GM23338 (cell line): Measurements from ENCODE around the gene TOR2A. TPM values are rescaled to one million over a fixed set of nuclear protein-coding genes. Genes with fewer than 3 reads are reported as not detected.

ENCODE experiments used
- ATAC-seq: fragments of 200-7000 bp; cut with Tn5 transposase; 3 replicates; pipeline ENCODE4 v1.9.1; 2020
- DNase-seq: peaks from one replicate; pipeline ENCODE4 v3.0.0-alpha.2; 2015; ENCODE audit warnings: low spot score
- H2AFZ ChIP-seq: fragments of 200-600 bp; sonication (generic); 2 replicates; pipeline ENCODE4 v1.8.0; 2016; ENCODE audit warnings: antibody characterized with exemption, mild to moderate bottlenecking, moderate library complexity
- H3F3A ChIP-seq: fragments of 200-600 bp; sonication (generic); replicated peaks from 2 replicates; pipeline ENCODE4 v1.8.0; 2017; ENCODE audit warnings: antibody characterized with exemption, mixed run types, low read depth
- H3K27ac ChIP-seq: fragments of 200-600 bp; sonication (generic); 2 replicates; pipeline ENCODE4 v1.6.1; 2016; ENCODE audit warnings: low read depth
- H3K27me3 ChIP-seq: fragments of 200-600 bp; sonication (generic); 2 replicates; pipeline ENCODE4 v1.8.0; 2016; ENCODE audit warnings: mild to moderate bottlenecking, mixed run types, moderate library complexity; ENCODE audit not compliant: insufficient read depth
- H3K36me3 ChIP-seq: fragments of 200-600 bp; sonication (generic); 2 replicates; pipeline ENCODE4 v1.8.0; 2016; ENCODE audit warnings: mild to moderate bottlenecking; ENCODE audit not compliant: insufficient read depth
- H3K4me1 ChIP-seq: fragments of 200-600 bp; sonication (generic); 2 replicates; pipeline ENCODE4 v1.8.0; 2016; ENCODE audit warnings: mild to moderate bottlenecking, moderate library complexity; ENCODE audit not compliant: insufficient read depth
- H3K4me2 ChIP-seq: fragments of 200-600 bp; sonication (generic); 2 replicates; pipeline ENCODE4 v1.7.1; 2017; ENCODE audit warnings: mixed run types
- H3K4me3 ChIP-seq: fragments of 200-600 bp; sonication (generic); 2 replicates; pipeline ENCODE4 v1.6.1; 2016; ENCODE audit warnings: mixed run types
- H3K79me2 ChIP-seq: fragments of 200-600 bp; sonication (generic); replicated peaks from 2 replicates; pipeline ENCODE4 v1.8.0; 2017; ENCODE audit warnings: mild to moderate bottlenecking; ENCODE audit not compliant: insufficient read depth
- H3K9me2 ChIP-seq: fragments of 200-600 bp; sonication (generic); 2 replicates; pipeline ENCODE4 v1.8.0; 2017; ENCODE audit not compliant: insufficient read depth
- H4K20me1 ChIP-seq: fragments of 200-600 bp; sonication (generic); replicated peaks from 2 replicates; pipeline ENCODE4 v1.8.0; 2017; ENCODE audit warnings: mild to moderate bottlenecking; ENCODE audit not compliant: insufficient read depth
- H3K27ac Mint-ChIP-seq: 2 replicates; pipeline ENCODE4 v1.8.0; 2020; ENCODE audit warnings: inconsistent platforms, mild to moderate bottlenecking, moderate library complexity, mixed read lengths
- H3K27me3 Mint-ChIP-seq: 3 replicates; pipeline ENCODE4 v1.8.0; 2022; ENCODE audit warnings: low read depth, mild to moderate bottlenecking, moderate library complexity, mixed read lengths, inconsistent platforms; ENCODE audit not compliant: insufficient read depth, poor library complexity
- H3K36me3 Mint-ChIP-seq: 3 replicates; pipeline ENCODE4 v1.8.0; 2021; ENCODE audit warnings: low read depth, mild to moderate bottlenecking, inconsistent platforms, moderate library complexity, mixed read lengths
- H3K4me1 Mint-ChIP-seq: 3 replicates; pipeline ENCODE4 v1.8.0; 2020; ENCODE audit warnings: mild to moderate bottlenecking, inconsistent platforms, mixed read lengths
- H3K4me3 Mint-ChIP-seq: 3 replicates; pipeline ENCODE4 v1.8.0; 2021; ENCODE audit warnings: moderate library complexity, mild to moderate bottlenecking, inconsistent platforms, mixed read lengths
- H3K9me3 Mint-ChIP-seq: 3 replicates; pipeline ENCODE4 v1.8.0; 2020; ENCODE audit warnings: moderate library complexity, mild to moderate bottlenecking, inconsistent platforms, mixed read lengths
- CREB1 ChIP-seq: fragments of 250-450 bp; sonication (Bioruptor Pico); IDR thresholded peaks from 2 replicates; pipeline ENCODE4 v1.5.0; 2020; ENCODE audit warnings: low read depth, mild to moderate bottlenecking, moderate library complexity
- CTCF ChIP-seq, 2 experiments: fragments of 200-600 bp in 1 of 2; sonication (generic) in 1 of 2; conservative IDR thresholded peaks; 2 replicates each; pipeline versions ENCODE4 v1.5.1 to v1.6.1; 2016 to 2017; ENCODE audit warnings: antibody characterized with exemption in 2 of 2, low read depth in 2 of 2, mild to moderate bottlenecking in 2 of 2, moderate library complexity in 1 of 2
- ETS1 ChIP-seq: IDR thresholded peaks from 2 replicates; pipeline ENCODE4 v1.6.1; 2016; ENCODE audit warnings: antibody characterized with exemption
- EZH2 ChIP-seq: fragments of 200-600 bp; sonication (generic); IDR thresholded peaks from one replicate; pipeline ENCODE4 v1.8.0; 2017; ENCODE audit warnings: antibody characterized with exemption, mild to moderate bottlenecking, low read depth; ENCODE audit not compliant: unreplicated experiment
- EZH2phosphoT487 ChIP-seq: fragments of 200-600 bp; sonication (generic); IDR thresholded peaks from one replicate; pipeline ENCODE4 v1.8.1; 2018; ENCODE audit warnings: antibody characterized with exemption; ENCODE audit not compliant: unreplicated experiment
- JUNB ChIP-seq: IDR thresholded peaks from one replicate; pipeline ENCODE4 v1.6.1; 2016; ENCODE audit warnings: antibody characterized with exemption; ENCODE audit not compliant: unreplicated experiment
- NANOG ChIP-seq: IDR thresholded peaks from 2 replicates; pipeline ENCODE4 v1.6.1; 2016; ENCODE audit warnings: antibody characterized with exemption, borderline replicate concordance
- POLR2AphosphoS5 ChIP-seq: IDR thresholded peaks from 2 replicates; pipeline ENCODE4 v1.6.1; 2016; ENCODE audit warnings: antibody characterized with exemption, low read depth
- REST ChIP-seq: IDR thresholded peaks from one replicate; pipeline ENCODE4 v1.6.1; 2018; ENCODE audit warnings: antibody characterized with exemption; ENCODE audit not compliant: unreplicated experiment
- STAT1 ChIP-seq: IDR thresholded peaks from one replicate; pipeline ENCODE4 v1.6.1; 2016; ENCODE audit warnings: antibody characterized with exemption; ENCODE audit not compliant: unreplicated experiment
- ZNF114 ChIP-seq: fragments of 250-450 bp; sonication (Bioruptor Pico); IDR thresholded peaks from 2 replicates; pipeline ENCODE4 v1.5.0; 2020; ENCODE audit warnings: mild to moderate bottlenecking, moderate library complexity
- ZNF331 ChIP-seq: fragments of 250-450 bp; sonication (Bioruptor Pico); IDR thresholded peaks from 2 replicates; pipeline ENCODE4 v1.5.0; 2020; ENCODE audit warnings: low read depth, mild to moderate bottlenecking, moderate library complexity
- polyA plus RNA-seq: library from polyadenylated mRNA; unstranded; fragments of >200 nt; fragmentation: Nextera tagmentation; extraction: Ambion mirVana; gene quantifications from 2 replicates; pipeline ENCODE4 v1.2.1, GENCODE V29; 2016
- total RNA-seq: library from RNA; depleted of rRNA; stranded (reverse); fragments of >200 nt; shearing (Covaris generic); gene quantifications from 2 replicates; pipeline ENCODE4 v1.2.3, GENCODE V29; 2014

Gene TOR2A
- total and polyA plus RNA-seq, 2 experiments from 2014 or later = 14.4 to 23.5 TPM

- TF ChIP-seq STAT1 (no peak), CTCF (conservative IDR thresholded peaks at IDR 0.05; ENCODE audit: low read depth in 2 of 2) (peak in 1 of 2 experiments; percentile 12; a peak in 1 of 4 replicates)
- no peak overlapping the region for H3K4me3 Mint-ChIP-seq
- Histone ChIP-seq H3K79me2 (no peaks in the 10 kb centered on the region), H3K27ac (no peak overlapping the region), H3K4me1 (peaks cover 5% of the 10 kb centered on the region; the same call in 1 of the 2 replicates), H2AFZ (0 out of 2 replicates have a peak overlapping the region, but pooled peaks have one; percentile 56), H3K4me2 (no peak overlapping the region), H3K36me3 (no peaks in the 10 kb centered on the region), H3F3A (0 out of 2 replicates have a peak, but pooled peaks cover 16% of the 10 kb centered on the region), H3K9me2 (no peaks in the 10 kb centered on the region), H3K4me3 (no peak overlapping the region), H3K27me3 (no peaks in the 10 kb centered on the region), H4K20me1 (no peaks in the 10 kb centered on the region)
- H3K27ac Mint-ChIP-seq = no peak overlapping the region
- H3K4me1 Mint-ChIP-seq = peaks cover 29% of the 10 kb centered on the region
- peaks cover 2% of the 10 kb centered on the region; the same call in 1 of the 3 replicates for H3K9me3 Mint-ChIP-seq
- peak; percentile 10 for ATAC-seq
- no peak for DNase-seq
- no peaks in the 10 kb centered on the region; the same call in 2 of the 3 replicates for H3K36me3 Mint-ChIP-seq
- H3K27me3 Mint-ChIP-seq = peaks cover 12% of the 10 kb centered on the region
Measured at GRCh38 chr9:127780126-127780885, 45.2 kb upstream of the TOR2A start.

- no peaks in the 10 kb centered on the region; the same call in 2 of the 3 replicates for H3K36me3 Mint-ChIP-seq
- no peak for TF ChIP-seq EZH2
- TF ChIP-seq STAT1 = no peak
- no peak for TF ChIP-seq CREB1 (CRISPR knock-in tag)
- TF ChIP-seq EZH2phosphoT487 = no peak
- no peak for TF ChIP-seq JUNB
- no peak for TF ChIP-seq ETS1
- no peak for TF ChIP-seq REST
- TF ChIP-seq POLR2AphosphoS5 = no peak
- no peak for TF ChIP-seq NANOG
- no peak for TF ChIP-seq ZNF114 (CRISPR knock-in tag)
- no peak for TF ChIP-seq CTCF (conservative IDR thresholded peaks at IDR 0.05; ENCODE audit: low read depth in 2 of 2)
- no peak for TF ChIP-seq ZNF331 (CRISPR knock-in tag)
Measured at GRCh38 chr9:127779136-127779981, 44.3 kb upstream of the TOR2A start.

More at GRCh38 chr9:127779136-127779981, 44.3 kb upstream of the TOR2A start:
- peaks cover 26% of the 10 kb centered on the region for H3K4me1 Mint-ChIP-seq
- ATAC-seq (peak; percentile 27), DNase-seq (no peak)
- Histone ChIP-seq H4K20me1 (no peaks in the 10 kb centered on the region), H3K27ac (no peak overlapping the region), H3K27me3 (no peaks in the 10 kb centered on the region), H3F3A (0 out of 2 replicates have a peak, but pooled peaks cover 13% of the 10 kb centered on the region), H3K36me3 (no peaks in the 10 kb centered on the region), H2AFZ (no peak overlapping the region), H3K4me3 (no peak overlapping the region), H3K9me2 (no peaks in the 10 kb centered on the region), H3K4me1 (peaks cover 5% of the 10 kb centered on the region; the same call in 1 of the 2 replicates), H3K79me2 (no peaks in the 10 kb centered on the region), H3K4me2 (no peak overlapping the region; the same call in 1 of the 2 replicates)
- peaks cover 2% of the 10 kb centered on the region; the same call in 1 of the 3 replicates for H3K9me3 Mint-ChIP-seq
- no peak overlapping the region for H3K27ac Mint-ChIP-seq
- peaks cover 7% of the 10 kb centered on the region for H3K27me3 Mint-ChIP-seq
- H3K4me3 Mint-ChIP-seq = no peak overlapping the region
